Progenitor cell of endocrine pancreas (in vitro differentiated cells): ENCODE measurements around the gene IL2RA. TPM values are rescaled to one million over a fixed set of nuclear protein-coding genes. Genes with fewer than 3 reads are reported as not detected.

Experiments used
- DNase-seq: peaks from one replicate; pipeline ENCODE4 v3.0.0; 2021; ENCODE audit warnings: low spot score; ENCODE audit not compliant: unreplicated experiment
- H3K27ac Mint-ChIP-seq: 2 replicates; pipeline ENCODE4 v1.8.0; 2021; ENCODE audit warnings: mild to moderate bottlenecking, moderate library complexity, mixed read lengths
- H3K27me3 Mint-ChIP-seq: 2 replicates; pipeline ENCODE4 v1.8.0; 2021; ENCODE audit warnings: mixed read lengths
- H3K36me3 Mint-ChIP-seq: 2 replicates; pipeline ENCODE4 v1.8.0; 2022; ENCODE audit warnings: mixed read lengths; ENCODE audit not compliant: insufficient read depth
- H3K4me1 Mint-ChIP-seq: 2 replicates; pipeline ENCODE4 v1.8.0; 2021; ENCODE audit warnings: low read depth, mixed read lengths
- H3K4me3 Mint-ChIP-seq: 2 replicates; pipeline ENCODE4 v1.8.0; 2021; ENCODE audit warnings: low read depth, mild to moderate bottlenecking, moderate library complexity, mixed read lengths
- H3K9me3 Mint-ChIP-seq: 2 replicates; pipeline ENCODE4 v1.8.0; 2021; ENCODE audit warnings: low read depth, mixed read lengths
- CTCF ChIP-seq: fragments of 200-600 bp; sonication (generic); IDR thresholded peaks from one replicate; pipeline ENCODE4 v1.5.0; 2021; ENCODE audit warnings: antibody characterized with exemption, mild to moderate bottlenecking; ENCODE audit not compliant: unreplicated experiment
- total RNA-seq: library from RNA; stranded (reverse); gene quantifications from 2 replicates; pipeline ENCODE4 v1.2.1, GENCODE V29; 2021

The IL2RA gene
- total RNA-seq, 1 donor from 2014 or later: not detected

DNA sequence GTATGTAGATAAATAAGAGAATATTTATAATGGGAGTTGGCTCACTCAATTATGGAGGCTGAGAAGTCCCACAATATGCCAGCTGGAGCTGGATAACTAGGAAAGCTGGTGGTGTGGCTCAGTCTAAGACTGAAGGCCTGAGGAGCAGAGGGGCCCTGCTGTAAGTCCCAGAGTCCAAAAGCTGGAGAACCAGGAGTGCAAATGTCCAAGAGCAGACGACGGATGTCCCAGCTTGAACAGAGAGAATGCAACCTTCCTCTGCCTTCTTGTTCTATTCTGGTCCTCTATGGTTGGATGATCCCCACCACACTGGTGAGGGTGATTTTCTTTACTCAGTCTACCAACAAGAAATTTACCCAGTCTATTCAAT, 13.2 kb downstream of the IL2RA start:
- no peak for TF ChIP-seq CTCF
- H3K4me1 Mint-ChIP-seq: no peaks in the 10 kb centered on the region
- DNase-seq: no peak
- H3K4me3 Mint-ChIP-seq: no peak overlapping the region
- no peaks in the 10 kb centered on the region for H3K36me3 Mint-ChIP-seq
- H3K9me3 Mint-ChIP-seq: no peaks in the 10 kb centered on the region
- H3K27ac Mint-ChIP-seq: no peak overlapping the region
- peaks cover 42% of the 10 kb centered on the region for H3K27me3 Mint-ChIP-seq

- Mint-ChIP-seq H3K27ac (no peak overlapping the region), H3K27me3 (peaks cover 42% of the 10 kb centered on the region), H3K36me3 (no peaks in the 10 kb centered on the region), H3K4me3 (no peak overlapping the region), H3K4me1 (no peaks in the 10 kb centered on the region), H3K9me3 (no peaks in the 10 kb centered on the region)
- DNase-seq: no peak
- no peak for TF ChIP-seq CTCF
Measured at GRCh38 chr10:6048281-6049030, 13.7 kb downstream of the IL2RA start.

DNA sequence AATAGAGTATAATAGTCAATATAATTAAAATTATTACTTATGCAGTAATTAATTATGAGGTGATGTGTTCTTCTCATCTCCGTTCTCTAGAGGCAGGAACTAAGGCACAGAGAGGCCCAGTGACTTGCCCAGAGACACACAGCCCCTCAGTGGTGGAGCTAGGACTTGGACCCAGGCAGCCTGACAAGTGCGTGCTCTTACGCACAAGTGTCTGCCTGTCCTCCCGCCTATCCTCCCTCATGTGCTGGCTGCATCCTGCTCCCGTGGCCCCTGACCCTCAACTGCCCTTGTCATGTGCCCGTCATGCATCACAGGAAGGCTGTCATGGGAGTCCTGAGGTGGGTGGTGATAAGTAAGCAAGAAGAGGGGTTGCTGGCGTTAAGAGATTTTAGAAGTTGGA, 14.3 kb downstream of the IL2RA start:
- H3K4me1 Mint-ChIP-seq: no peaks in the 10 kb centered on the region
- no peak for DNase-seq
- no peak for TF ChIP-seq CTCF
- no peak overlapping the region for H3K4me3 Mint-ChIP-seq
- no peak overlapping the region for H3K27ac Mint-ChIP-seq
- no peaks in the 10 kb centered on the region for H3K9me3 Mint-ChIP-seq
- no peaks in the 10 kb centered on the region for H3K36me3 Mint-ChIP-seq
- H3K27me3 Mint-ChIP-seq: peaks cover 42% of the 10 kb centered on the region

- DNase-seq: no peak
- no peak overlapping the region for H3K27ac Mint-ChIP-seq
- no peaks in the 10 kb centered on the region for H3K36me3 Mint-ChIP-seq
- peaks cover 35% of the 10 kb centered on the region for H3K27me3 Mint-ChIP-seq
- no peaks in the 10 kb centered on the region for H3K9me3 Mint-ChIP-seq
- TF ChIP-seq CTCF: no peak
- H3K4me1 Mint-ChIP-seq: no peaks in the 10 kb centered on the region
- no peak overlapping the region for H3K4me3 Mint-ChIP-seq
Measured at GRCh38 chr10:6046773-6047611, 15.2 kb downstream of the IL2RA start.

GRCh38 chr10:6045878-6046772, 16.0 kb downstream of the IL2RA start:
- H3K9me3 Mint-ChIP-seq: no peaks in the 10 kb centered on the region
- H3K27me3 Mint-ChIP-seq: peaks cover 33% of the 10 kb centered on the region
- no peak overlapping the region for H3K27ac Mint-ChIP-seq
- H3K4me1 Mint-ChIP-seq: no peaks in the 10 kb centered on the region
- no peak overlapping the region for H3K4me3 Mint-ChIP-seq
- no peak for DNase-seq
- no peak for TF ChIP-seq CTCF
- no peaks in the 10 kb centered on the region for H3K36me3 Mint-ChIP-seq
